ENCODE measurements around the gene DMPK.

- TF ChIP-seq POLR2AphosphoS5 (IDR thresholded peaks at IDR 0.05) (no peak), CTCF (IDR thresholded peaks at IDR 0.05) (no peak), POLR2A (IDR thresholded peaks at IDR 0.05) (no peak)
Observed at GRCh38 chr19:45820413-45821102, 38.3 kb upstream of the DMPK start.

All from breast epithelium (tissue), 3 donors.